AG04450 (cell line): ENCODE results near the gene ARID5A. TPM values are rescaled to one million over a fixed set of nuclear protein-coding genes. Genes with fewer than 3 reads are reported as not detected.

Experiments
- CTCF ChIA-PET: fragments of 300-600, 350-600 bp; formaldehyde crosslinking; extraction: SDS; loops from one replicate; lab custom pipeline; 2022; ENCODE audit warnings: antibody characterized with exemption, inconsistent platforms; lab: Charles Lee
- POLR2A ChIA-PET: fragments of 350-600 bp; formaldehyde crosslinking; extraction: SDS; loops from one replicate; lab custom pipeline; 2021; ENCODE audit warnings: antibody characterized with exemption, inconsistent platforms; lab: Yijun Ruan, JAX
- DNase-seq: peaks from one replicate; pipeline ENCODE4 v3.0.0-alpha.2; 2011; ENCODE audit warnings: low read depth, low spot score
- H3K27ac ChIP-seq: one replicate; pipeline ENCODE4 v1.5.1; 2012; ENCODE audit warnings: low read depth, low read length, control low read depth
- H3K27me3 ChIP-seq: one replicate; pipeline ENCODE4 v1.6.0; 2012; ENCODE audit warnings: low read length; ENCODE audit not compliant: control insufficient read depth, insufficient read depth
- H3K4me3 ChIP-seq: 2 replicates; pipeline ENCODE4 v1.5.1; 2011; ENCODE audit warnings: mild to moderate bottlenecking, low read depth, low read length, control low read depth
- H3K9me3 ChIP-seq: 2 replicates; pipeline ENCODE4 v1.5.1; 2012; ENCODE audit warnings: low read length; ENCODE audit not compliant: control insufficient read depth, insufficient read depth
- polyA plus RNA-seq: library from polyadenylated mRNA; depleted of rRNA; stranded (reverse); fragments of >200 nt; gene quantifications from 2 replicates; pipeline ENCODE4 v1.2.3, GENCODE V29; 2011
- TF ChIP-seq, protein P1 (sequence below): IDR thresholded peaks from 2 replicates; pipeline ENCODE4 v1.5.1; 2011; ENCODE audit warnings: low read depth, low read length, control low read depth, inconsistent platforms

Gene ARID5A
- polyA plus RNA-seq, 1 experiment, result 3.1 TPM

GRCh38 chr2:96580771-96581170 lies 44.2 kb downstream of the ARID5A start:
- H3K4me3 ChIP-seq, result no peak overlapping the region
- CTCF ChIA-PET, result no interaction called here
- no peak overlapping the region for H3K27ac ChIP-seq
- H3K9me3 ChIP-seq, result no peaks in the 10 kb centered on the region
- TF ChIP-seq, protein P1, sequence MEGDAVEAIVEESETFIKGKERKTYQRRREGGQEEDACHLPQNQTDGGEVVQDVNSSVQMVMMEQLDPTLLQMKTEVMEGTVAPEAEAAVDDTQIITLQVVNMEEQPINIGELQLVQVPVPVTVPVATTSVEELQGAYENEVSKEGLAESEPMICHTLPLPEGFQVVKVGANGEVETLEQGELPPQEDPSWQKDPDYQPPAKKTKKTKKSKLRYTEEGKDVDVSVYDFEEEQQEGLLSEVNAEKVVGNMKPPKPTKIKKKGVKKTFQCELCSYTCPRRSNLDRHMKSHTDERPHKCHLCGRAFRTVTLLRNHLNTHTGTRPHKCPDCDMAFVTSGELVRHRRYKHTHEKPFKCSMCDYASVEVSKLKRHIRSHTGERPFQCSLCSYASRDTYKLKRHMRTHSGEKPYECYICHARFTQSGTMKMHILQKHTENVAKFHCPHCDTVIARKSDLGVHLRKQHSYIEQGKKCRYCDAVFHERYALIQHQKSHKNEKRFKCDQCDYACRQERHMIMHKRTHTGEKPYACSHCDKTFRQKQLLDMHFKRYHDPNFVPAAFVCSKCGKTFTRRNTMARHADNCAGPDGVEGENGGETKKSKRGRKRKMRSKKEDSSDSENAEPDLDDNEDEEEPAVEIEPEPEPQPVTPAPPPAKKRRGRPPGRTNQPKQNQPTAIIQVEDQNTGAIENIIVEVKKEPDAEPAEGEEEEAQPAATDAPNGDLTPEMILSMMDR, result no peak
- POLR2A ChIA-PET, result no interaction called here
- no peak for DNase-seq
- no peaks in the 10 kb centered on the region for H3K27me3 ChIP-seq

GRCh38 chr2:96584017-96584416 lies 47.5 kb downstream of the ARID5A start:
- no peak overlapping the region for H3K27ac ChIP-seq
- DNase-seq, result no peak
- ChIA-PET CTCF (interaction anchor here (3.0 kb wide), 1 partner anchor 30 kb away, joined by 11 read pairs; no protein-coding TSS in a partner anchor), POLR2A (no interaction called here)
- H3K4me3 ChIP-seq, result no peak overlapping the region
- H3K9me3 ChIP-seq, result no peaks in the 10 kb centered on the region
- TF ChIP-seq, protein P1, result no peak
- H3K27me3 ChIP-seq, result no peaks in the 10 kb centered on the region

DNA sequence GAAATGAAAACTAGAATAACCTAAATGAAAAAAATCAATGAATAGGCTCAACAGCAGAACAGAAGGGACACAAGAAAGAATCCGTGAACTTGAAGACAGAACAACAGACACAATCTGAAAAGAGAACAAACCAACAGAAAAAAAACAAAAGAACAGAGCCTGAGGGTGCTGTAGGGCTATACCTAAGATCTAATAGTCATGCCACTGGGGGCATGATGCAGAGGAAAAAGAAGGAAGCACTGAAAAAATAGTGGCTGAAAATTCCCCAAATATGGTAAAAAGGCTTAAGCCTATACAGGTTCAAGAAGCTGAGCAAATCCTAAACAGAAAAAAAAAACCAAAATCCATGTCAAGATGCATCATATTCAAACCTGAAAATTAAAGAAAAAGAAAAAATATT lies 51.3 kb downstream of the ARID5A start:
- ChIA-PET POLR2A (no interaction called here), CTCF (interaction anchor here (0.6 kb wide), 1 partner anchor 10 kb away, joined by 3 read pairs; no protein-coding TSS in a partner anchor)
- no peak for DNase-seq
- Histone ChIP-seq H3K27ac (no peak overlapping the region), H3K4me3 (no peak overlapping the region), H3K27me3 (no peaks in the 10 kb centered on the region), H3K9me3 (no peaks in the 10 kb centered on the region)
- TF ChIP-seq, protein P1, result no peak

- Histone ChIP-seq H3K9me3 (no peaks in the 10 kb centered on the region), H3K27ac (no peak overlapping the region), H3K27me3 (no peaks in the 10 kb centered on the region), H3K4me3 (no peak overlapping the region)
- ChIA-PET CTCF (interaction anchor here (0.5 kb wide), 1 partner anchor 277 kb away, joined by 5 read pairs; no protein-coding TSS in a partner anchor), POLR2A (no interaction called here)
- DNase-seq, result no peak
- TF ChIP-seq, protein P1, result no peak
Measured at GRCh38 chr2:96591054-96591453, 54.5 kb downstream of the ARID5A start.

GRCh38 chr2:96591494-96591893 lies 54.9 kb downstream of the ARID5A start:
- H3K27ac ChIP-seq, result no peak overlapping the region
- no peak for DNase-seq
- H3K9me3 ChIP-seq, result no peaks in the 10 kb centered on the region
- no peak overlapping the region for H3K4me3 ChIP-seq
- CTCF ChIA-PET, result no interaction called here
- POLR2A ChIA-PET, result no interaction called here
- H3K27me3 ChIP-seq, result no peaks in the 10 kb centered on the region
- TF ChIP-seq, protein P1, result no peak
